ENCODE results near the gene BOD1.
A peak's percentile ranks its signal among the peaks of the same experiment; 100 is the strongest.
"Not testable (repeated sequence)": the region's sequence is repeated elsewhere in the genome, so short reads cannot be mapped to it uniquely, and the experiment has no call there.

The BOD1 gene

DNA sequence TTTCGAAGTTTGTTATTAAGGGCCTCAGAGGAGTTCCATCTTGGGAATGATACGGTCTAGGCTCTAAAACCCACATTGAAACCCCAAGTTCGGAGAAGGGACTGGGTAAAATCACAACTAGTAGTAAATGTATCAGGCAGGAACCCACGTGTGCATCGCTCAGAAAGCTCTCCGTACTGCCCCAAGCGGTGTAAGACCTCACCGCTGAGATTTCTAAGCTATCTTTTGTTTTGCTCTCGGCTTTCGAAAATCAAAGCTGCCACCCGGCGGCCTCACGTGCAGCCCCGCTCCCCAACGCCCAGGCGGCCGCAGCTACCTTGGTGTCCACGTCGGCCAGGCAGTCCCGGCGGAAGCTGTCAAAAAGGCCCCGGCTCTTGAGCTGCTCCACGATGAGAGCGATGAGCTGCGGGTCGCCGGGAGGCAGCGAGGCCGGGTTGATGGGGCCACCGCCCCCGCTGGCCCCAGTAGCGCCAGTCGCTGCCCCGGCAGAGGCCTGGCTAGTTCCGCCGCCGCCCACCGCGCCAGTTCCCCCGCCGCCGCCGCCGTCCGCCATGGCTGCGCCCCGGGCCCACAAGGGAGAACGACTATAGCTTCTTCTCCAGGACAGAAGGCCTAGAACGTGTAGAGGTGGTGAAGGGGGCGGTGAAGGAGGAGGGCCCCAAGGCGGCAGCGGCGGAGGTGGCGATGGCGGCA lies 420 bp downstream of the BOD1 start:
- peak; percentile 37 to 57 (median 40) for DNase-seq

GRCh38 chr5:173614591-173614990 lies 1.9 kb downstream of the BOD1 start:
- no peak for DNase-seq

DNA sequence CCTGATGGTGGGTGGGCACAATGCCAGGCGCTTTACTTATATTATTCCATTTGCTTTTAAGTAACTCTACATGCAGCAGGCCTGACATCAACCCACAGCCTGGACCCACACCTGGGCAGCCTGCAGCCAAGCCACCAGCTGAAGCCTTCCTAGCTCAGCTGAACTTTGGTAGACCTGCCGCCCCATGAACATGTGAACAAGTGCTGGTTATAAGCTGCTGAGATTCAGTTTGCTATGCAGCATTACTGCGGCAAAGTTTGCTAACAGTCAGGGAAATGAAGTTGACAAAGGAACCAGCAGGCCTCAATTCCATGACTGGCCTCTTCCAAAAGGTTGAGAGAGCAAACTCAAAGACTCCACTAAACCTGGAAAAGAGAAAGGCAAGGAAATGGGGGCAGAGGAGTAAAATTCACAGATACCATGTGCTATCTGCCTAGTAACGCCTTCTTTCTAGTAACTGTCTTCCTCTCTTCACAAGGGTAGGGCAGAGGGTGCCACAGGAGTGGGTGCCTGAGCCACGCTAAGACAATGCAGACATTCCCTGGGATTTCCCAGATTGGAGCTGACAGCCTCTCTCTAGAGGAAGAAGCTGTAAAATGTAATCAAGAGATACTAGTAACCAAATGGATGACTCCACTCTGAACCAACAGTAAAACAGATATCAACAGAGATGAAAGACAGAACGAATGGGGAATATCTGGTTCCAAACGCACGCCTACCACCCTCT lies 2.9 kb downstream of the BOD1 start:
- DNase-seq: no peak

GRCh38 chr5:173612948-173613347 lies 3.5 kb downstream of the BOD1 start:
- no peak for DNase-seq

DNA sequence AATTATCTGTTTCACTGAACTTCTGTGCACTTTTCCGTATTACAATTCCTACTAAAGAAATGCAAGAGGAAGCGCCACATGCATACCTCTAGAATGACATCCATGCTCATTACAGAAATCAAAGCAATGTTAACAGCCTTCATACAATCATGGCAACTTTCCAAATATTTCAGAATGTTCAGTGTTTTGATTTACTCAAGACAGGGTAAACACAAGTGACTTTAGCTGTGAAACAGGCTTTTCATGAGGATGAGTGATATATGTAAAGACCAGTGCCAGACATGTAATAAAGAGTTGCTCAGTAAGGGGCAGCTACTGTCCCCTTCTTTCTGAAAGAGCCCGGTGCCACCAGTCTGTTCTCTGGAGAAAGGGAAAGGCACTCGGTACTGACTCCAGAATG lies 4.7 kb downstream of the BOD1 start:
- DNase-seq: no peak

DNA sequence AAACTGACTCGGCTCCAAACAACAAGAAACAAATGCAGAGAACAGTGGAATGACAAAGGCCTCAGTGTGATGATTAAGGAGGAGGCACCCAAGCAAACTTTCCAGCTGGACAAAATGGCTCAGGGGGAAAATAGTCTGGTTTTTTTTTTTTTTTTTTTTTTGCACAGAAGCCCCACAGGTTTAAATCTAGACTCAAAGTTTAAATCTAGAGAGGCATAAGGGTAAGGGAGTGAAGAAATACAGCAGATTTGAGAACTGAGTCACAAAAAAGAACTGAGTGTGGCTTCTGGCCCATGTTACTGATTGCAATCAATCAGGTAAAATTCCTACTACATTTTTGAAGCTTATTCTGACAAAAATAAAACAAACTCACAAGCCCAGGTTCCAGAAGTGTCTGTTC lies 12.3 kb downstream of the BOD1 start:
- DNase-seq: no peak

DNA sequence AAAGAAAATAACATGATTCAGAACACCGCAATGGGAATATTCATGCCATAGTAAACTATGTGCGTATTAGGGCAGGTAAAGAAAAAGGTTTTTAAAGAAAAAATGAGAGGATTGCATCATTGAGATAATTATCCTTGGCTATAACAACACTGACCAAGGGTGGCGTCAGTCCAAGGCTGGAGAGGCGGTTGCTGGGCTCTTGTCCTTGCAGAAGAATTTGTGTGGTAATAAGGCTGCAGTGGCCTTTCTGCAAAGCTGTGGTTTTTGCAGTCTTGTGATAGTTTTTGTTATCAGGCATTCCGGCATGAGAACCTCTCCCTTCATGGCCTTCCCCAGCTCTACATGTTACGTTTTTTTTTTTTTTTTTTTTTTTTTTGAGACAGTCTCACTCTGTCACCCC lies 14.0 kb downstream of the BOD1 start:
- no peak for DNase-seq

GRCh38 chr5:173598686-173599085 lies 17.8 kb downstream of the BOD1 start:
- DNase-seq: no peak

DNA sequence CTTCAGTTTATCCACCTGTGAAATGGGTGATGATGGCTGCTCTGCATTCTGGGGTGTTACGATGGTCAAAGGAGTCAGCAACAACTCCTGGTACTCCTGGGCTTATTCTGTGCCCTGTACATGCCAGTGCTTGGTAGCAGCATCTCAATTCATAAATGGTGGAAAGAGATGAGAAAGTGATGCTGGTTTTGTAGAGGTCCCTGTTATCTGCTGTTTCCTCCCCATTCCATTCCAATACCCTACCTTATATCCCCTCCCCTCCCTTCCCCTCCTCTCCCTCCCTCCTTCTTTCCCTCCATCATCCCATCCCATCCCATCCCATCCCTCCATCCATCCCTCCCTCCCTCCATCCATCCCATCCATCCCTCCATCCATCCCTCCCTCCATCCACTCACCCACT lies 19.1 kb downstream of the BOD1 start:
- DNase-seq: no peak

- DNase-seq: no peak
Measured at GRCh38 chr5:173595841-173596240, 20.6 kb downstream of the BOD1 start.

DNA sequence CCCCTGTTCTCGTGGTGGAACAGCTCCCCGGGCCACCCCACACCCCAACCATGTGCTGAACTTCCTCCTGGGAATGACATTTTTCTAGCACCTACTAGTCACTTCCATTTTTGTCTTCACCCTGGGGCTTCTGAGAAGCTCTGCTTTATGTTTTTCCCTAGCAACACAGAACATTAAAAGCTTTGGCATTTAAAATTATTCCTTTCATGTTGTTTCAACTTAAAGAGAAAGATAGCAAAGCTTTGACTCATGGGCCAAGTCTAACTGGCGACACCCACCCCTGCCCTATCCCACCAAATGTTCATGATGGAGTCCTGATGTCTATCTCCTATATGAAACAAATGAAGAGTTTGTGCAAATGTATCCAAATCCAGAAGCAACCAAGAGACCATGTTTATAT lies 22.4 kb downstream of the BOD1 start:
- DNase-seq: no peak

DNA sequence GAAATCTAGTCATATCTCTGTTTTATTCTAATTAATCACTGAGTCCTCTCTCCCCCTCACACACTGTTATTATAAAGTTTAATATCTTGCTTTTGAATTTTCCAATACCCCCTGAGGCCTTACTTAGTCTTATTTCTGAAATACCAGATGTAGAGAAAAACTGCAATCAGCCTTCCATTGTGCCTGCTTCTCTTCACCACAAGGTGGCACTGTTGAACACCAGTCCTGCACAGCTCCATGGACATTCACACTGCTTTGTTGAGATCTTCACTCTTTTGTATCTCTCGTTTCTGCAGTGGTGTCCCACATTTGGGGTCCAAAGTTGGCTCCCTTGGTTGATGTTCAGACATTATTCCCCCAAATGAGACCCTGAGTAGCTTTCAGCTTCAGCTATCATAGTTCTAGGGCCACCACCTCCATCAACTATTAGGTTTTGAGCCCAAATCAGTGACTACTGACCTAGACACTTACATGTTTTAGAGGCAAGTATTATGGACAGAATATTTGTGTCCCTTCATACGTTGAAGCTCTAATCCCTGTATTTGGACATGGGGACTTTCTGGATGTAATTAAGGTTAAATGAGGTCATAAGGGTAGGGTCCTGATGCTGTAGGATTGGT lies 24.3 kb downstream of the BOD1 start:
- no peak for DNase-seq

- DNase-seq: no peak
Measured at GRCh38 chr5:173591056-173591514, 25.4 kb downstream of the BOD1 start.

DNA sequence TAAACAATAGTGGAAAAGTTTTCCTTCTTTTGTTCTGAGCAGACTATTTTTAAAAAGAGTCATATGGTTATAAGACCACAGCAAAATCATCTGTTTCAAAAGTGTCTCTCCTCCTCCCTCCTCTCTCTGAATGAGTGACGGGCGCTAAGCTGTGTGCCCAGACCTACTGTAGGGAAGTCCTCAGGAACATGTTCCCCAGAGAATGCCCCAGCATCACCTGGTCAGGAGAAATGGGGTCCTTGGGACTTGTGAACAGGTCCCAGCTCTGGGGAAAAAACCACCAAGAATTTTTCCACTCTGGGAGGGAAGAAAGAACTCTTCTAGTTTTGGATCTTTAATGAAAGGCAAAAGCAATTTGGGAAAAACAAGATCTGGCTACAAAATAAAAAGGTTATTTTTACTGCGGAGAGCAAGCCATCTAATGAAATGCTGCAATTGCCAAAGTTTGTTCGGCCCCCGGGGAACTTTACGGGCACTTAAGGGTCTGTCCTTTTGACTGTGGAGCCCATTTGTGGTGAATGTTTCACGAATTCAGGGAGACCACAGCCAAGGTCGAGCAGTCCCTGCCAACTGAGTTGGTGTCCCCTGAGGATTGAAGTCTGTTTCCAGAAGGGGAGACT lies 25.9 kb downstream of the BOD1 start:
- no peak for DNase-seq

DNA sequence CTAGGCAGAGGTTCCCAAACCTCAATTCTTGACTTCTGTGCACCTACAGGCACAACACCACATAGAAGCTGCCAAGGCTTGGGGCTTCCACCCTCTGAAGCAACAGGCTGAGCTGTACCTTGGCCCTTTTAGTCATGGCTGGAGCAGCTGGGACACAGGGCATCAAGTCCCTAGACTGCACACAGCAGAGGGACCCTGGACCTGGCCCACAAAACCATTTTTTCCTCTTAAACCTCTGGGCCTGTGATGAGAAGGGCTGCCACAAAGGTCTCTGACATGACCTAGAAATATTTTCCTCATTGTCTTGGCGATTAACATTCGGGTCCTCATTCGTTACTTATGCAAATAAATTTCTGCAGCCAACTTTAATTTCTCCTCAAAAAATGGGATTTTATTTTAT lies 30.3 kb downstream of the BOD1 start:
- not testable (repeated sequence) for DNase-seq

- DNase-seq: no peak
Measured at GRCh38 chr5:173583346-173583745, 33.1 kb downstream of the BOD1 start.

- DNase-seq: no peak
Measured at GRCh38 chr5:173582216-173583111, 34.0 kb downstream of the BOD1 start.

- peak in 1 of 4 experiments; percentile 16 for DNase-seq
Measured at GRCh38 chr5:173581408-173582215, 34.8 kb downstream of the BOD1 start.

DNA sequence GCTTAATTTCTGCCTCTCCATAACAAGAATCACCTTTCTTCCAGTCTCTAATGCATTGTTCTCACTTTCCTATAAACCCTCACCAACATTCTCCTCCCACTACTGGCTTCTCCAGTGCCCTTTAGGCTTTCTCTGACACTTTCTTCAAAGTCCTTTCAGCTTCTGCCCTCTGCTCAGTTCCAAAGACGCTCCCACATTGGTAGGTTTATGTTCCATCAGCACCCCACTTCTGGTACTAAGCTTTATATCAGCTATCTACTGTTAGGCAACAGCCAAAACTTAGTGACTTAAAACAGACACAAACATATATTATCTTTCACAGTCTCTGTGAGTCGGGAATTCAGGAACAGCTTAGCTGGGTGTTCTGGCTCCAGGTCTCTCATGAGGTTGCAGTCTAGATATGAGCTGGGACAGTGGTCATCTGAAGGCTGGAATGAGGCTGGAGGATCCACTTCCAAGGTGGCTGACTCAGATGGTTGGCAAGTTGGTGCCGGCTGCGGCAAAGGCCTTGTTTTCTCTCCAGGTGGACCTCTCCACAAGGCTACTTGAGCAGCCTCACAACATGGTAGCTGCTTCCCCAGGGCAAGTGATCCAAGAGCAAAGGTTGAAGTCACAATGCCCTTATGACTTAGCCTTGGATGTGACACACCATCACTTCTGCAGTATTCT lies 37.4 kb downstream of the BOD1 start:
- DNase-seq: no peak

- DNase-seq: no peak
Measured at GRCh38 chr5:173577817-173578216, 38.6 kb downstream of the BOD1 start.

DNA sequence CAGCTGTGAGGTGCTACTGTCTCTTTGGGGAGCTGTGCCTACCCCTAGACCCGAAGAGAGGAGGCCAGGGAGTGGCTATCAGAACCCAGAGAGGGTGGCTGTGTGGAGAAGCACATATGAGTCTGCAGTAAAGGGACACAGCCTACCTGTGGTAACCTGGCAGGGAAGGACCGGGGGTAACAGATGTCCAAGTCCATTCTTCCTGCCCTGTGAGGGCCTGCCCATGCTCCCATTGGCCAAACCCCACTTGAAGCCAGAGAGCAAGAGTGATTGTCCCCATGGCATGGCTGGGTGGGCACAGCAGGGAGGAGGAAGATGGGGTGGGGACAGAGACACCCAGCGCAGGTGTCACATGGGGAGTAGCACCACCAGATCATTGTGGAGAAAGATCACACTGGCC lies 39.3 kb downstream of the BOD1 start:
- DNase-seq: no peak

Measured in activated naive CD4-positive, alpha-beta T cell (primary cell).